ENCODE measurements around the gene ELOVL5.

The ELOVL5 gene

DNA sequence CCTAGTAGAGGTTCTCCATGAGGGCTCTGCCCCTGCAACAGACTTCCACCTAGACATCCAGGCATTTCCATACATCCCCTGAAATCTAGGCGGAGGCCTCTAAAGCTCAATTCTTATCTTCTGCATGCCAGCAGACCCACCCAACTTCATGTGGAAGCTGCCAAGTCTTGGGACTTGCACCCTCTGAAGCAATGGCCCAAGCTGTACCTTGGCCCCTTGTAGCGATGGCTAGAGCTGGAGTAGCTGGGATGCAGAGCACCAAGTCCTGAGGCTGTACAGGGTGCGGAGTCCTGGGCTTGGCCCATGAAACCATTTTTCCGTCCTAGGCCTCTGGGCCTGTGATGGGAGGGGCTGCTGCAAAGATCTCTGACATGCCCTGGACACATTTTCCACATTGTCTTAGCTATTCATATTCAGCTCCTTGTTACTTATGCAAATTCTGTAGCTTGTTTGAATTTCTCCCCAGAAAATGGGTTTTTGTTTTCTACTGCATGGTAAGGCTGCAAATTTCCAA lies 17.4 kb upstream of the ELOVL5 start:
- ATAC-seq (no peak), DNase-seq (ENCODE audit: low spot score in 2 of 2) (no peak)
- Mint-ChIP-seq H3K36me3 (no peaks in the 10 kb centered on the region), H3K4me1 (peaks cover 19% of the 10 kb centered on the region), H3K9me3 (no peaks in the 10 kb centered on the region), H3K4me3 (no peak overlapping the region), H3K27ac (no peak overlapping the region)

DNA sequence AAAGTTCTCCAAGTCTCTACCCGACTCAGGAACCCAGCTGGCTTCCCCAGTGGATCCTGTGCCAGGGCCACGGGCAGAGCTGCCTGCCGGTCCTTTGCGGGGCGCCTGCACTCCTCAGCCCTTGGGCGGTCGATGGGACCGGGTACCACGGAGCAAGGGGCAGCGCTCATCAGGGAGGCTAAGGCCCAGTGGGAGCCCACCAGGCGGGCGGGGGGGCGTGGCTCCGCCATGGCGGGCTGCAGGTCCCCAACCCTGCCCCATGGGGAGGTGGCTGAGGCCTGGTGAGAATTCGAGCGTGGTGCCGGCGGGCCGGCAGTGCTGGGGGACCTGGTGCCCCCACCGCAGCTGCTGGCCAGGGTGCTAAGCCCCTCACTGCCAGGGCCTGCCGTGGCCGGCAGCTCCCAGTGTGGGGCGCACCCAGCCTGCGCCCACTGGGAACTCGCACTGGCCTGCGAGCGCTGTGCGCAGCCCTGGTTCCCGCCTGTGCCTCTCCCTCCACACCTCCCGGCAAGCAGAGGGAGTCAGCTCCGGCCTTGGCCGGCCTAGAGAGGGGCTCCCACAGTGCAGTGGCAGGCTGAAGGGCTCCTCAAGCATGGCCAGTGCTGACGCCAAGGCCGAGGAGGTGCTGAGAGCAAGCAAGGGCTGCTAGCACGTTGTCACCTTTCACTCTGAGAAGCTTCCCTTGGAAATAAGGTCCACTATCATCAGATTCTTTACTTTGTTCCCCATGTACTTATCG lies 14.8 kb upstream of the ELOVL5 start:
- H3K27ac Mint-ChIP-seq, result no peak overlapping the region
- no peaks in the 10 kb centered on the region for H3K9me3 Mint-ChIP-seq
- H3K4me1 Mint-ChIP-seq, result peaks cover 34% of the 10 kb centered on the region
- no peak overlapping the region for H3K4me3 Mint-ChIP-seq
- ATAC-seq (no peak), DNase-seq (ENCODE audit: low spot score in 2 of 2) (no peak)
- peaks cover 6% of the 10 kb centered on the region for H3K36me3 Mint-ChIP-seq

DNA sequence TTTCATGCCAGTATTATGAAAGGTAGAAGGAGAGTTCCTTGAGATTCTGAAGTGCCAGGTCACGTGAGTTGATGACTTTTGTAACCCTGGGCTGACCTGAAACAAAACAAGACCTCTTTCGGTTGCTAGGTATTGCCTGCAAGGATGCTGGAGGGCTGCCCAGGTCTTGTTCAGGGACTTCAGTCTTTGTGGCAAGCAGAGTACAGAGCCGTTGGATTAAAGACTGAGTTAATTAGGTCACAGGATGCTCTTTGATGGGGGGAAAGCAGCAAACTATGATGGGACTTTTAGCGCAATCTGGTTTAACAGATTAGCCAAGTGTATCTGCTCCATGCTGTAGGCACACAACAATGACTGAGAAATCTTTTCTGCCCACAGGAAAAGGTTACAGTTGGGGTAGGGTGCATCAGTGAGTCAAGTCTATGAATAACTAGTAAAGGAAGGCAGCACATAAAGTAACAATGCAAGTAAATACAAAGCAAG lies 12.8 kb upstream of the ELOVL5 start:
- DNase-seq (ENCODE audit: low spot score in 2 of 2) (peak; percentile 14 to 72), ATAC-seq (peak; percentile 77)
- peak overlapping the region; percentile 93 for H3K4me3 Mint-ChIP-seq
- H3K27ac Mint-ChIP-seq, result peak overlapping the region; percentile 84
- peaks cover 42% of the 10 kb centered on the region for H3K4me1 Mint-ChIP-seq
- H3K36me3 Mint-ChIP-seq, result peaks cover 6% of the 10 kb centered on the region
- no peaks in the 10 kb centered on the region for H3K9me3 Mint-ChIP-seq

DNA sequence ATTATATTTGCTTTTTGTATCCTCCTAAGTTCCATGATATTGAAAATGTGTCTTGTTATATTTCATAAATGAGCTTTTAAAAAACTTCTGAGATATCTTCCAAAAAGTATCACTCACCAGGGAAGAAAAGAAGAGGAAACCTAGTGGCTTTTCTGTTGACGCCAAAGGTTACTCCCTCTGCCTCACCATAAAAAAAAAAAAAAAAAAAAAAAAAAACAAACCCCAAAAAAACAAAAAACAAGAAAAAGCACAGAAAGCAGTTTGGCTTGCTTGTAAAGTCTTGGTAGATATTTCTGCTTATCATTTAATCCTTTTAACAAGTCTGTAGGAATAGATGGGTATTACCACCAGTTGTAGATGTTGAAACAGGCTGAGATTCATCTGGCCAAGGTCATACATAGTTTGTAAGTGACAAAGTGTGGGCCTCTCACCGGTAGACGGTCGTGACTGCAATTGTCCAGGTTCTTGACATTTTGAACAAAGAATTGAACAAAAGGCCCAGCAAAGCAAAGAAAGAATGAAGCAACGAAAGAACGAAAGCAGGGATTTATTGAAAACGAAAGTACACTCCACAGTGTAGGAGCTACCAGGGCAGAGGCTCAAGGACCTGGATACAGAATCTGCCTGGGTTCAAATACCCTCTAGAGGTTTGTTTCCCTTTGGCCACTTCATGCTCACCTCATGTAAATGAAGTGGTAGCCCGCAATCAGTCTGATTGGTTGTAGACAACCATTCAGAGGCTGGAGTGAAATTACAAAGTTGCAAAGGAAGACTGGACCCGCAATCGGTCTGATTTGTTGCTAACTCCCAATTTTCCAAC lies 11.6 kb upstream of the ELOVL5 start:
- Mint-ChIP-seq H3K4me1 (peaks cover 42% of the 10 kb centered on the region), H3K9me3 (no peaks in the 10 kb centered on the region), H3K4me3 (peak overlapping the region; percentile 93), H3K27ac (peak overlapping the region; percentile 99), H3K36me3 (peaks cover 6% of the 10 kb centered on the region)
- no peak for ATAC-seq
- peak in 1 of 2 donors; percentile 60 for DNase-seq (ENCODE audit: low spot score in 2 of 2)

DNA sequence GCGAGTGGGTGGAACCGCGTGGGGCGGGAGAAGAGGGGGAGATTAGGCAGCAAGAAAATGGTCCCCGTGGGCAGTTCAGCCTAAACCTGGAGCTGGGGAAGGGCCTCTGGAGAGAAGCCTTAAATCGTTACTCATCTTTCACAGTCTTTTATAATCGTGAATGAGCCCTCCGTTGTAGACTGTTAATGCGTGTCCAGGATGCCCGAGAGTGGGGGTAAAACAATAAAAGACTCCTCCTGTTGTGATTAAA lies 11.0 kb upstream of the ELOVL5 start:
- DNase-seq (ENCODE audit: low spot score in 2 of 2) (no peak), ATAC-seq (peak; percentile 22)
- peak overlapping the region; percentile 99 for H3K27ac Mint-ChIP-seq
- H3K9me3 Mint-ChIP-seq, result no peaks in the 10 kb centered on the region
- peaks cover 42% of the 10 kb centered on the region for H3K4me1 Mint-ChIP-seq
- H3K4me3 Mint-ChIP-seq, result peak overlapping the region; percentile 93
- H3K36me3 Mint-ChIP-seq, result peaks cover 6% of the 10 kb centered on the region

DNA sequence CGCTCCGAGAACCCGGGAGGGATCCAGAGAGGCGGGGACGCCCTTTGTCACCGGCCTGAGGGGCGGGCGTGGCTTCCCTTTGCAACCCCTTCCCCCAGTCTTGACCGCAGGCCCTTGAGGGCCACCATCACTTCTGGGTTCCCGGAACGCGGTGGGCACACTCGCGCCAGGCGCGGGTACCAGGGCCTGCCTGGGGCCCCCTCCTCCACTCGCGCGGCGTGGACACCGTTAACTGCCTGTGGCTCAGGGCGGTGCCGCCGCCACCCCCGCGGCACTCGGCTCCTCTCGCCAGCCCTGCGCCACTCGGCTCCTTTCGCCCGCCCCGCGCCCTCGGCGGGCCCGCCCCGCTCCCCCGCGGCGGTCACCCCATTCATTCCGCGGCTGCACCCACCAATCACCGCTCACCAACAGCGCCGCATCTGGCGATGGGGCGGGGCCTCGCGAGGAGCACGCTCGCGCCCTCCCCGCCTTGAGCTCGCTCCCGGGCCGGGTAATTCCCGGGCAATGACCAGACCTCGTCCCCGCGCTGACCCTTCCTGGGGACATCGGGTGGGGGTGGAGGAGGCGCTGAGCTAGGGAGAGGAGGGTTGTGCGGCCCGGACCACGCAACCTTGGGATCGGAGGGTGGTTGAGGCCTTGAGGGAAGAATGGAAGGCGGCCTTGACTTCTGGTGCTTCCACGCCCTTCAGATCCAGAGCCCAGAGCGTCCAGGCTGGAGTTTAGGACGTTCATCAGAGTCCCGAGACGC lies 10.5 kb upstream of the ELOVL5 start:
- Mint-ChIP-seq H3K4me1 (peaks cover 42% of the 10 kb centered on the region), H3K4me3 (peak overlapping the region; percentile 93), H3K36me3 (peaks cover 6% of the 10 kb centered on the region), H3K9me3 (no peaks in the 10 kb centered on the region), H3K27ac (peak overlapping the region; percentile 99)
- ATAC-seq (peak; percentile 95), DNase-seq (ENCODE audit: low spot score in 2 of 2) (peak; percentile 84 to 95)

DNA sequence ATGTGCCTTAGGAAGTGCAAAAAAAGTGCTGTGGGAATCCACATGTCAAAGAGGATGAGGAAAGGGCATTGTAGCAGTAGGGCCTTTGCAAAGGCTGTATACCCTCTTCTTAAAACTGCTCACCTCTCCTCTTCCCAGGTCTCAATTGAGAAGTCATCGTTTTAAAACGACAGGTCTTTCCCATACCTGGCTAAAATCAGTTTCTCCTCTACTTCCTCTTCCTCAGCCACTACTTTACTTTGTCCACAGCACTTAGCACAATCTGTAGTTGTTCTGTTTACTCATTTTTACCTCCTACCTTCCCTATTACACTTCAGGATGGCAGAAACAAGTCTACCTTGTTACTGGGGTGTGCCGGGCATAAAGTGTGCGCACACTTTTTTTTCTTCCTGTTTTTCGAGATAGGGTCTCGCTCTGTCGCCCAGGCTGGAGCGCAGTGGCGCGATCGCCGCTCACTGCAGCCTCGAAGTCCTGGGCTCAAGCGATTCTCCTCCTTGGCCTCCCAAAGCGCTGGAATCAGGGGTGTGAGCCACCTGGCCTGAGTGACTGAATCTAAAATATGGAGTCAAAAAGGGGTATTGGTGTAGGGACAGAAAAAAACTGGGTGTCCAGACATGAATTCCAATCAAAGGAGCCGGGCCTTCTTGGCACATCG lies 9.8 kb upstream of the ELOVL5 start:
- peak overlapping the region; percentile 99 for H3K27ac Mint-ChIP-seq
- DNase-seq (ENCODE audit: low spot score in 2 of 2) (no peak), ATAC-seq (no peak)
- peaks cover 6% of the 10 kb centered on the region for H3K36me3 Mint-ChIP-seq
- H3K4me1 Mint-ChIP-seq, result peaks cover 42% of the 10 kb centered on the region
- peak overlapping the region; percentile 93 for H3K4me3 Mint-ChIP-seq
- no peaks in the 10 kb centered on the region for H3K9me3 Mint-ChIP-seq

DNA sequence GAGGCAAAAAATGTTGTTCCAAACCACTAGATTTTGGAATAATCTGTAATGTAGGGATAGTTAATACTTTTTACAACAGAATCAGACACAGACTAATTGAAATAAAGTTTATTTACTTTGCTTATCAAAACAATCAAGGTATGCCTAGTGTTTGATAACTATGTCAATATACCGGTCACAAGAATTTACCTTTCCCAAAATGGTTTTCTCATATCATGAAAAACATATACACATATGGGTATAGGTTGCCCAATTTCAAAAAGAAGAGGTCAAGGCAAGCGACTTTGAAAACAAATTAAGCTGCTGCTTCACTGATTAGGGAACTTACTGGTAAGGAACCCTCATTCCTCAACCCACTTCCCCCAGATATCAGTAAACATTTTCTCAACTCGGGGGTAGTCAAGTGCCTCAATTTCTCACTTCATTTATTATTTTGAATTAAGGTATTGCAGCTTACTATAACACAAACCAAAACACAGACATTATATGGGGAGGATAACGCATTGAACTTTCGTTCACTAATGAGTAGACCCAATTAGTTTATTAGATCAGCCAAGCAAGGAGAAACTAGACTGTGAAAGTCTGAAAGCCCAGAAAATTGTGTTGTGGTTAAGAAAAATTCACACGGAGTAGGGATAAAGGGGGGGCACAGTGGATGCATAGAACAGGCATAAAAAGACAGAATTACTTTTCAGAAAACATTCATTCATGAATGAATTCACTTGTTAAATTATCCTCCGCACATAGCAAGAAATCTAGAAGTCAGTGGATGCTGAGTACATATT lies 9.0 kb upstream of the ELOVL5 start:
- Mint-ChIP-seq H3K27ac (peak overlapping the region; percentile 99), H3K4me1 (peaks cover 42% of the 10 kb centered on the region), H3K4me3 (peak overlapping the region; percentile 93), H3K9me3 (no peaks in the 10 kb centered on the region), H3K36me3 (peaks cover 6% of the 10 kb centered on the region)
- DNase-seq (ENCODE audit: low spot score in 2 of 2) (no peak), ATAC-seq (no peak)

DNA sequence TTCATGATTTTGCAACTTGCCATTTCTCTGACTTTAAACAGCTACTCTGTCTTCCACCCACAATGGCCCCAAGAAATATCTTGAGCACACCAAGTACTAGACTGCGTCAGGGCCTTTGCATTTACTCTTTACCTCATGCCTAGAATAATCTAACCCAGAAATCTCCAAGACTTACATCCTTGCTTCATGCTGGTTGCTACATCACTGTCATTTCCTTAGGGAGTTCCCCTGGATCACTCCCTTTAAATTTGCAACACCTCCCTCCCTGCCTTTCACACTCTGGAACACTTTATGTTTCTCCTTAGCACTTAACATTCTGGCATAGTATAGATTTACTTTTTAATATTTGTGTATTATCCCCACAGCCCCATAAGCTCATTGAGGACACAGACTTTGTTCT lies 4.9 kb upstream of the ELOVL5 start:
- H3K36me3 Mint-ChIP-seq, result peaks cover 7% of the 10 kb centered on the region
- peaks cover 9% of the 10 kb centered on the region for H3K4me1 Mint-ChIP-seq
- no peak overlapping the region for H3K27ac Mint-ChIP-seq
- no peaks in the 10 kb centered on the region for H3K9me3 Mint-ChIP-seq
- ATAC-seq (no peak), DNase-seq (ENCODE audit: low spot score in 2 of 2) (no peak)
- no peak overlapping the region for H3K4me3 Mint-ChIP-seq

DNA sequence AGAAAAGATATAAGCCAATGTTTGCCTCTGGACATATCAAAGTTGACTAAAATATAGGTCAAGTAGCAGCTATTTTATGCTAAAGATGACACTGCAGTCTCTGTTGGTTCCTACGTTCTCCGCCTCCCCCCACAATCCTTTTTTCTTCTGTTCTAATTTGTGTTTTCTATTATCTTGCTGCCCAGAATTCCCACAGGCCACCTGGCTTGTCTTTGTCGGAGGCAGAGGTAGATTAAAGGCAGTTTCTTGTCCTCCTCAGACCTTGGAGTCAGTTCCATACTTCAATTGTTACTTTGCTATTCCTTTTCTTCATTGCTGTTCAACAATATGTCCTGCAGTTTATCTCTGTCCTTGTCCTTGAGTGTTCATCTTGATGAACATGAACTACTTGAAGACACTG lies 3.6 kb upstream of the ELOVL5 start:
- Mint-ChIP-seq H3K36me3 (peaks cover 10% of the 10 kb centered on the region), H3K4me3 (no peak overlapping the region)
- no peak for DNase-seq (ENCODE audit: low spot score in 2 of 2)

DNA sequence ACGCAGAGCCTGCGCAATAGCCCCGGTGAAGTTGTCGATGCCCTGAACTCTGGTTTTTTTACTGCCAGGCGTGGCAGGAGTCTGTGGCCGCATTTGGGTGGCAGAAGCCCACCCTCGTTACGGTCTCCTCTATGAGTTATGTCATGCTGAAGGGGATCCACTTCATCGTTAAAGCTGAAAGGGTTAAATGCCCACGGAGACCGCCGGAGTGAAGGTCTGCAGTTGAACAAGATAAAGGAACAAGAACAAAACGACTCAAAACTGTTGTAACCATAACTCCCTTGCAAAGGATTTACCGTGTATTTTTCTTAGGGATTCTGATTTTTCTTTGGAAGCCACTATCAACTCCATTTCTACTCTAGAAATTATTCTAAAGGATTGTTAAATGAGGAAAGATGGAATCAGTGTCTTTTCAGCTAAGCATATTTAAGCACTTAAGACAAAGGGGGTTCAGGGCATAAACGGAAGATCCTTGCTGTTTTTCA lies 501 bp upstream of the ELOVL5 start:
- DNase-seq (ENCODE audit: low spot score in 2 of 2), result no peak
- peak overlapping the region; percentile 84 for H3K4me3 Mint-ChIP-seq
- ATAC-seq, result no peak

More for the DNA sequence above, 3.6 kb upstream of the ELOVL5 start:
- ATAC-seq, result no peak
- H3K27ac Mint-ChIP-seq, result no peak overlapping the region
- H3K9me3 Mint-ChIP-seq, result no peaks in the 10 kb centered on the region
- H3K4me1 Mint-ChIP-seq, result no peaks in the 10 kb centered on the region

DNA sequence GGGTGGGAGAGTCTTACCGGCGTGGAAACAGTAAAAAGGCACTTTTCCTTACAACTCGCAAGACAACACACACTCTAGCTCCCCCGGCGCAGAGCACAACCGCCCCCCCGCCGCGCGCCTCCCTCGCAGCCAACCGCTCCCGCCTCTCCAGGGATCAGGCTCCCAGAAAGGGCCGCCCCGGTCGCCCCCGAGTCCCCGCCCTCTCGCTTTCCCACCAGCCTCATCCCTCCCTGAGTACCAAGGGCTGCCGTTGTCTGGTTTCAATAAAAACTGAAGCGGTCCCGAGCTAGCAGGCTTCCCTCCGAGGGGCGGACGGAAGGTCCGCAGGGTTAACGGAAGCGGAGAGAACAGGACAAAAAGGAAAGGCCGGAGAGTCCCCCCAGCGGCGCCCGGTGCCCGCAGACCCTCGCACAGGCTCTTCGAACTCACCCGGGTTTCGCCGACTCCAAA lies 804 bp downstream of the ELOVL5 start:
- H3K4me1 Mint-ChIP-seq, result peaks cover 42% of the 10 kb centered on the region
- H3K27ac Mint-ChIP-seq, result peak overlapping the region; percentile 90
- no peaks in the 10 kb centered on the region for H3K9me3 Mint-ChIP-seq
- H3K4me3 Mint-ChIP-seq, result peak overlapping the region; percentile 84
- ATAC-seq (peak; percentile 39), DNase-seq (ENCODE audit: low spot score in 2 of 2) (peak; percentile 23 to 75)
- peaks cover 20% of the 10 kb centered on the region for H3K36me3 Mint-ChIP-seq

More for the DNA sequence above, 501 bp upstream of the ELOVL5 start:
- Mint-ChIP-seq H3K4me1 (peaks cover 29% of the 10 kb centered on the region), H3K27ac (peak overlapping the region; percentile 90), H3K9me3 (no peaks in the 10 kb centered on the region), H3K36me3 (peaks cover 20% of the 10 kb centered on the region)

DNA sequence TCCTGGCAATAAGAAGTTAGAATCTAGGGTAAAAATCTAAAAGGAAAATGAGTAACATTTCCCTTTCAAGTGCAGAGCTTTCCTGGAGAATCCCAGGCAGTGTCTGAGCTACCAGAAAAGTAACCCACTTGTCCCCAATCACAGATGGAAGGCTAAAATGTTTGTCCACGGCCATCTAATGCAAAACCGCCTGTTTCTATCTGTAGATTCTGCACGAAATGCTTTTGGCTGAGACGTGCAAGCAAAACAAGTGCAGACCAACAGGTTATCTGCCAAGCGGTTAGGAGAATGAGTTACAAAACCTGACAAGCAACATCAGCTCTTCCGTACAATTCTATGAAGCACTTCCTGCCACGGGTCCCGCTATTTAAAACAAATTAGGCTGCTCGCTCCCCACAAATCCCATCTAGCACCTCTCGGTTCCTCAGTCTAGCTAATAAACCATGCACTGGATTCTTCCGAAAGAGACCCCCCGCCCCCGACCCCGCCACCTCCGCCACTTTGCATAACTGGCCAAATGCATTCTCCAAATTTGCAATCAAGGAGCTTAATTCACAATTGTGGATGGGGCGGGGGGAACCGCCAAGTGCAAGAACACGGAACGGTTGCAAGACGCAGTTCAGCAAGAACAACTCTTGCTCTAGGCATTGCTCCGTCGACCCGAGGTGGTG lies 1.4 kb downstream of the ELOVL5 start:
- DNase-seq (ENCODE audit: low spot score in 2 of 2), result peak in 1 of 2 donors; percentile 73
- H3K4me1 Mint-ChIP-seq, result peaks cover 48% of the 10 kb centered on the region
- no peaks in the 10 kb centered on the region for H3K9me3 Mint-ChIP-seq
- H3K4me3 Mint-ChIP-seq, result peak overlapping the region; percentile 84
- ATAC-seq, result peak; percentile 29
- H3K27ac Mint-ChIP-seq, result peak overlapping the region; percentile 90
- peaks cover 20% of the 10 kb centered on the region for H3K36me3 Mint-ChIP-seq

All from stimulated activated effector memory CD8-positive, alpha-beta T cell treated with anti-CD3 and anti-CD28 coated beads, Interleukin-12 subunit alpha, Interleukin-12 subunit beta, amount 100 ng/mL, for 72 hours (primary cell).